HEK293 (cell line): ENCODE measurements around the gene KCNE1.

Experiments used
- CTCF ChIA-PET: fragments of 350-600 bp; formaldehyde crosslinking; extraction: SDS; loops from one replicate; lab custom pipeline; 2021; ENCODE audit warnings: antibody characterized with exemption; lab: Yijun Ruan, JAX
- POLR2A ChIA-PET: fragments of 300-600 bp; formaldehyde crosslinking; extraction: SDS; loops from one replicate; lab custom pipeline; 2020; ENCODE audit warnings: antibody characterized with exemption, inconsistent platforms; lab: Yijun Ruan, JAX
- H3K27ac ChIP-seq: fragments of 200-500 bp; sonication (Bioruptor generic); 2 replicates; pipeline ENCODE4 v1.5.1; 2014; ENCODE audit warnings: low read depth, low read length, control low read depth, inconsistent platforms; ENCODE audit errors: extremely low read depth
- H3K36me3 ChIP-seq, 2 experiments: fragments of 200-500 bp in 1 of 2; sonication (Bioruptor generic) in 1 of 2; 1 replicate in 1 of 2; 2 replicates in 1 of 2; pipeline ENCODE4 v1.5.1; 2014 to 2017; ENCODE audit warnings: inconsistent platforms in 2 of 2, low read length in 2 of 2; ENCODE audit not compliant: control insufficient read depth in 2 of 2, insufficient read depth in 1 of 2
- H3K4me1 ChIP-seq: fragments of 200-500 bp; sonication (Bioruptor generic); 2 replicates; pipeline ENCODE4 v1.5.1; 2014; ENCODE audit warnings: mild to moderate bottlenecking, low read length, inconsistent platforms; ENCODE audit not compliant: control insufficient read depth, insufficient read depth
- H3K4me3 ChIP-seq: 2 replicates; pipeline ENCODE4 v1.5.1; 2011; ENCODE audit warnings: low read depth, mild to moderate bottlenecking, control low read depth, low read length, moderate library complexity
- H3K9me3 ChIP-seq: fragments of 200-500 bp; sonication (Bioruptor generic); 2 replicates; pipeline ENCODE4 v1.5.1; 2014; ENCODE audit warnings: low read depth, low read length, inconsistent platforms; ENCODE audit not compliant: control insufficient read depth, insufficient read depth
- EGR2 ChIP-seq: fragments of 450-650 bp; formaldehyde crosslinking; IDR thresholded peaks from 2 replicates; pipeline ENCODE4 v1.5.1; 2016; ENCODE audit warnings: low read depth, missing biosample characterization, missing genetic modification characterization
- GLIS1 ChIP-seq: fragments of 450-650 bp; formaldehyde crosslinking; IDR thresholded peaks from 2 replicates; pipeline ENCODE4 v1.5.1; 2016; ENCODE audit warnings: missing biosample characterization, missing genetic modification characterization
- KLF1 ChIP-seq: fragments of 450-650 bp; formaldehyde crosslinking; IDR thresholded peaks from 2 replicates; pipeline ENCODE4 v1.5.1; 2016; ENCODE audit warnings: missing biosample characterization, missing genetic modification characterization
- KLF7 ChIP-seq: fragments of 450-650 bp; formaldehyde crosslinking; IDR thresholded peaks from 2 replicates; pipeline ENCODE4 v1.5.1; 2016; ENCODE audit warnings: missing biosample characterization, missing genetic modification characterization, borderline replicate concordance
- KLF8 ChIP-seq: fragments of 450-650 bp; formaldehyde crosslinking; IDR thresholded peaks from 2 replicates; pipeline ENCODE4 v1.5.1; 2016; ENCODE audit warnings: missing biosample characterization, missing genetic modification characterization
- ZFHX2 ChIP-seq: fragments of 450-650 bp; formaldehyde crosslinking; conservative IDR thresholded peaks from 2 replicates; pipeline ENCODE4 v1.5.1; 2016; ENCODE audit warnings: missing biosample characterization, missing genetic modification characterization
- ZFP41 ChIP-seq: fragments of 450-650 bp; formaldehyde crosslinking; IDR thresholded peaks from 2 replicates; pipeline ENCODE4 v1.5.1; 2016; ENCODE audit warnings: missing biosample characterization, missing genetic modification characterization, borderline replicate concordance
- ZNF132 ChIP-seq: fragments of 450-650 bp; formaldehyde crosslinking; IDR thresholded peaks from 2 replicates; pipeline ENCODE4 v1.5.1; 2017; ENCODE audit warnings: missing biosample characterization, missing genetic modification characterization, borderline replicate concordance
- ZNF211 ChIP-seq: fragments of 450-650 bp; formaldehyde crosslinking; IDR thresholded peaks from 2 replicates; pipeline ENCODE4 v1.5.1; 2016; ENCODE audit warnings: low read depth, missing biosample characterization, missing genetic modification characterization
- ZNF596 ChIP-seq: fragments of 450-650 bp; IDR thresholded peaks from 2 replicates; pipeline ENCODE4 v1.5.0; 2018; ENCODE audit warnings: missing biosample characterization, mild to moderate bottlenecking, missing genetic modification characterization, moderate library complexity
- ZNF654 ChIP-seq: fragments of 450-650 bp; formaldehyde crosslinking; IDR thresholded peaks from 2 replicates; pipeline ENCODE4 v1.5.1; 2016; ENCODE audit warnings: low read depth, missing biosample characterization, missing genetic modification characterization
- ZNF660 ChIP-seq: fragments of 450-650 bp; IDR thresholded peaks from 2 replicates; pipeline ENCODE4 v1.5.1; 2018; ENCODE audit warnings: missing biosample characterization, mild to moderate bottlenecking, missing genetic modification characterization
- ZNF670 ChIP-seq: fragments of 450-650 bp; formaldehyde crosslinking; IDR thresholded peaks from 2 replicates; pipeline ENCODE4 v1.5.1; 2016; ENCODE audit warnings: missing biosample characterization, missing genetic modification characterization, low read depth
- TF ChIP-seq, protein P1 (sequence below): fragments of 450-650 bp; formaldehyde crosslinking; IDR thresholded peaks from 2 replicates; pipeline ENCODE4 v1.5.1; 2016; ENCODE audit warnings: missing biosample characterization, missing genetic modification characterization
- TF ChIP-seq, protein P2 (sequence below): fragments of 450-650 bp; formaldehyde crosslinking; IDR thresholded peaks from 2 replicates; pipeline ENCODE4 v1.5.1; 2017; ENCODE audit warnings: missing biosample characterization, missing genetic modification characterization
- TF ChIP-seq, protein P3 (sequence below): fragments of 450-650 bp; formaldehyde crosslinking; IDR thresholded peaks from 2 replicates; pipeline ENCODE4 v1.5.1; 2016; ENCODE audit warnings: missing biosample characterization, missing genetic modification characterization

The KCNE1 gene

DNA sequence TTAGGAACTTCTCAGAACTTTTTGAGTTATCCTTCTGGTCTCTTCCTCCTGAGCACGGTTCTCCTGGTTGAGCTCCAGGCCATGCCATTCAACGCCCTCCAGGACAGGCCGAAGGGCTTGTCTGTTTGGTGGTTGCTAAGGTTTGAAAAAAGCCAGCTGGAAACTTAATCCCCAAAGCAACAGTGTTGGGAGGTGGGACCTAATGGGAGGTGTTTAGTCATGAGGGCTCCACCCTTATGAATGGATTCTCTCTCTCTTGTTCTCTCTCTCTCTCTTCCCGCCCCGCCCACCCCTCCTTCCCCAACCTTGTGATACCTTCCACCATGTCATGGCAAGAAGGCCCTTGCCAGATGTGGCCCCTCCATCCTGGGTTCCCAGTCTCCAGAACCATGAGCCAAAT lies 829 bp downstream of the KCNE1 start:
- Histone ChIP-seq H3K27ac (no peak overlapping the region), H3K4me3 (no peak overlapping the region)
- POLR2A ChIA-PET, result interaction anchor here (1.0 to 2.5 kb wide), 2 partner anchors 16 to 92 kb away, joined by 3 to 6 read pairs; no protein-coding TSS in a partner anchor
- TF ChIP-seq ZNF211 (no peak), KLF1 (tag by site-specific recombination) (peak; percentile 80), GLIS1 (tag by site-specific recombination) (no peak), ZFP41 (tag by site-specific recombination) (no peak), ZNF660 (no peak), KLF7 (tag by site-specific recombination) (no peak), ZNF670 (no peak)
- TF ChIP-seq, all 188 proteins: peak for 1
- CTCF ChIA-PET, result interaction anchor here (0.6 to 11.4 kb wide), 27 partner anchors 10 to 274 kb away, joined by 3 to 159 read pairs (median 7); no protein-coding TSS in a partner anchor
- Histone ChIP-seq H3K9me3 (no peaks in the 10 kb centered on the region), H3K36me3 (no peaks in the 10 kb centered on the region), H3K4me1 (no peaks in the 10 kb centered on the region)

DNA sequence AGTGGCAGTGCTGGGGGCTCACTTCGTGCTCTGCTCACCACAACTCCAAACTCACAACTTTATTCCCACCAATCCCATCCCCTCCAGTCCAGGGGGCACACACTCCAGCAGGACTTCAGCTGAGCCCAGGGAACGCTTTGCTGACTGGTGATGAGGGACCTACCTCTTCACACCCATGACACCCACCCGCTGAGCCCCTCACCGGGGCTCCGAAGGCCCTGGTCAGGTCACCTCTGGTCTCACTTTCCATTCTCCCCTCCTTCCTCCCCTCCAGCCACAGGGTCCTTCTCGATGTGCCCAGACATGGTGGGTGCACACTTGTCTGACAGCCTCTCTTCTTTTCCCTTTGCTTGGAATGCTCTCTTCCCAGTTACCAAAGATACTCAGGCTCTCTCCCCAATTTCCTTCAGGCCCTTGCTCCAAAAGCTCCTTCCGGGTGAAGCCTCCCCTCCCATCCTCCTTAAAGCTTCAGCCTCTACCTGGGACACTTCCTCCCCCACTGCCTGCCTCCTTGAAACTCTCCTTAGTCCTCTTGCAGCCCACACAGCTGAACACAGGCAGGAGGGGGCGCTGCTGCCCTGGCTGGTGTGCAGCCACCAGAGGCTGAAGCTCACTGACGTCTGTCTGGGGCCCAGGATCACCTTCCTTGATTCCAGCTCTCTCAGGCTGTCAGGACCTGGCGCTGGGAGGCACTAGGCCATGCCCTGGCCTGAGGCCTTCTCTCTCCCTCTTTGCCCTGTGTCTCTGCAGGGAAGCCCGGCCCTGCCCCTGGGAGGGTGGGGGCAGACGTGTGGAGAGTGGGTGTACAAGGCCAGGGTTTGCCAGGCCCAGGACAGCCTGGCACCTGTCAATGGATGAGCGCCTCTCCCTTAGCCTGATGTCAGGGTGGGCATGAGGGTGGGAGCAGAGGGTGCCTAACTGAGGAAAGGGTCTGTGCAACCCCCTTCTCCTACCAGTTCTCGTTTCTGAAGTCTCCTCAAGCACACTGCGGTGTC lies 1.6 kb downstream of the KCNE1 start:
- POLR2A ChIA-PET, result interaction anchor here (0.7 to 2.5 kb wide), 3 partner anchors 16 to 125 kb away, joined by 3 to 8 read pairs (median 6); no protein-coding TSS in a partner anchor
- no peaks in the 10 kb centered on the region for H3K4me1 ChIP-seq
- H3K4me3 ChIP-seq, result no peak overlapping the region
- TF ChIP-seq, protein P1, sequence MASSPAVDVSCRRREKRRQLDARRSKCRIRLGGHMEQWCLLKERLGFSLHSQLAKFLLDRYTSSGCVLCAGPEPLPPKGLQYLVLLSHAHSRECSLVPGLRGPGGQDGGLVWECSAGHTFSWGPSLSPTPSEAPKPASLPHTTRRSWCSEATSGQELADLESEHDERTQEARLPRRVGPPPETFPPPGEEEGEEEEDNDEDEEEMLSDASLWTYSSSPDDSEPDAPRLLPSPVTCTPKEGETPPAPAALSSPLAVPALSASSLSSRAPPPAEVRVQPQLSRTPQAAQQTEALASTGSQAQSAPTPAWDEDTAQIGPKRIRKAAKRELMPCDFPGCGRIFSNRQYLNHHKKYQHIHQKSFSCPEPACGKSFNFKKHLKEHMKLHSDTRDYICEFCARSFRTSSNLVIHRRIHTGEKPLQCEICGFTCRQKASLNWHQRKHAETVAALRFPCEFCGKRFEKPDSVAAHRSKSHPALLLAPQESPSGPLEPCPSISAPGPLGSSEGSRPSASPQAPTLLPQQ (tag by site-specific recombination), result 0 out of 2 replicates have a peak, but pooled peaks have one; percentile 23
- TF ChIP-seq, protein P2, sequence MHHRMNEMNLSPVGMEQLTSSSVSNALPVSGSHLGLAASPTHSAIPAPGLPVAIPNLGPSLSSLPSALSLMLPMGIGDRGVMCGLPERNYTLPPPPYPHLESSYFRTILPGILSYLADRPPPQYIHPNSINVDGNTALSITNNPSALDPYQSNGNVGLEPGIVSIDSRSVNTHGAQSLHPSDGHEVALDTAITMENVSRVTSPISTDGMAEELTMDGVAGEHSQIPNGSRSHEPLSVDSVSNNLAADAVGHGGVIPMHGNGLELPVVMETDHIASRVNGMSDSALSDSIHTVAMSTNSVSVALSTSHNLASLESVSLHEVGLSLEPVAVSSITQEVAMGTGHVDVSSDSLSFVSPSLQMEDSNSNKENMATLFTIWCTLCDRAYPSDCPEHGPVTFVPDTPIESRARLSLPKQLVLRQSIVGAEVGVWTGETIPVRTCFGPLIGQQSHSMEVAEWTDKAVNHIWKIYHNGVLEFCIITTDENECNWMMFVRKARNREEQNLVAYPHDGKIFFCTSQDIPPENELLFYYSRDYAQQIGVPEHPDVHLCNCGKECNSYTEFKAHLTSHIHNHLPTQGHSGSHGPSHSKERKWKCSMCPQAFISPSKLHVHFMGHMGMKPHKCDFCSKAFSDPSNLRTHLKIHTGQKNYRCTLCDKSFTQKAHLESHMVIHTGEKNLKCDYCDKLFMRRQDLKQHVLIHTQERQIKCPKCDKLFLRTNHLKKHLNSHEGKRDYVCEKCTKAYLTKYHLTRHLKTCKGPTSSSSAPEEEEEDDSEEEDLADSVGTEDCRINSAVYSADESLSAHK (tag by site-specific recombination), result peak; percentile 98
- TF ChIP-seq ZNF132 (tag by site-specific recombination) (no peak), ZNF596 (tag by site-specific recombination) (no peak), EGR2 (tag by site-specific recombination) (0 out of 2 replicates have a peak, but pooled peaks have one; percentile 13), KLF7 (tag by site-specific recombination) (no peak), ZFHX2 (tag by site-specific recombination) (peak; percentile 57; the same call in 1 of the 2 replicates), ZNF654 (peak; percentile 83), KLF8 (tag by site-specific recombination) (0 out of 2 replicates have a peak, but pooled peaks have one; percentile 28)
- TF ChIP-seq, protein P3, sequence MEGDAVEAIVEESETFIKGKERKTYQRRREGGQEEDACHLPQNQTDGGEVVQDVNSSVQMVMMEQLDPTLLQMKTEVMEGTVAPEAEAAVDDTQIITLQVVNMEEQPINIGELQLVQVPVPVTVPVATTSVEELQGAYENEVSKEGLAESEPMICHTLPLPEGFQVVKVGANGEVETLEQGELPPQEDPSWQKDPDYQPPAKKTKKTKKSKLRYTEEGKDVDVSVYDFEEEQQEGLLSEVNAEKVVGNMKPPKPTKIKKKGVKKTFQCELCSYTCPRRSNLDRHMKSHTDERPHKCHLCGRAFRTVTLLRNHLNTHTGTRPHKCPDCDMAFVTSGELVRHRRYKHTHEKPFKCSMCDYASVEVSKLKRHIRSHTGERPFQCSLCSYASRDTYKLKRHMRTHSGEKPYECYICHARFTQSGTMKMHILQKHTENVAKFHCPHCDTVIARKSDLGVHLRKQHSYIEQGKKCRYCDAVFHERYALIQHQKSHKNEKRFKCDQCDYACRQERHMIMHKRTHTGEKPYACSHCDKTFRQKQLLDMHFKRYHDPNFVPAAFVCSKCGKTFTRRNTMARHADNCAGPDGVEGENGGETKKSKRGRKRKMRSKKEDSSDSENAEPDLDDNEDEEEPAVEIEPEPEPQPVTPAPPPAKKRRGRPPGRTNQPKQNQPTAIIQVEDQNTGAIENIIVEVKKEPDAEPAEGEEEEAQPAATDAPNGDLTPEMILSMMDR (tag by site-specific recombination), result peak; percentile 59; the same call in 1 of the 2 replicates
- TF ChIP-seq, all 188 proteins: peak for 7
- CTCF ChIA-PET, result interaction anchor here (0.5 to 11.4 kb wide), 35 partner anchors 9 to 1624 kb away, joined by 3 to 159 read pairs (median 5); partner anchors contain the start of gene RCAN1
- H3K36me3 ChIP-seq, result no peaks in the 10 kb centered on the region
- H3K9me3 ChIP-seq, result no peaks in the 10 kb centered on the region
- H3K27ac ChIP-seq, result no peak overlapping the region
